Measurements from ENCODE around the gene EPB41L3. TPM values are rescaled to one million over a fixed set of nuclear protein-coding genes. Genes with fewer than 3 reads are reported as not detected.

Gene EPB41L3
- total and polyA plus RNA-seq, 10 of the 15 experiments (the other 5 are each of a cell fraction or from before 2014, with no cell fraction given): 0.11 to 0.69 (median 0.23) TPM; not detected in 6

DNA sequence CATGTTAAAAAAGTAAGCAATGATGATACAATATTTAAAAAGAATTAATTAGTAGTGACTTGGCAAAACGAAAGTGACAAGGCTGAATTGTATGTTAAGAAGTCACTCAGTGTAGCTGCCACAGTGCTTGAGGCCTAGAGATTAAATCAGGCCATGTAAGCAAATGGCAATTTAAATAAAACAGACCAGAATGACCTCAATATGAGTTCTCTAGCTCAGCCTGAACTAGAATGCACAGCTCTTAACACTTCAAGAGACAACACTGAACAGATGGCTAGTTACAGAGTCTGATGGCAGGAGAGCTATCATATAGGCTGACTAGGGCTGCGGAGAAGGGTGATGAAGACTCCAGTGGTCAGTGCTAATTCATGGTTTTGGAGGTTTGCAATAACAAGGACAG, 130.3 kb downstream of the EPB41L3 start:
- FAIRE-seq: no peak
- Histone ChIP-seq H4K20me1 (ENCODE audit: control insufficient read depth, insufficient read depth) (no peaks in the 10 kb centered on the region), H3K9me3 (replicated peaks; ENCODE audit: control insufficient read depth, insufficient read depth, low read length) (no peaks in the 10 kb centered on the region), H3K79me2 (ENCODE audit: control insufficient read depth, insufficient read depth, low read length) (no peaks in the 10 kb centered on the region), H3K36me3 (ENCODE audit: control insufficient read depth in 2 of 2, insufficient read depth in 2 of 2, low read length in 1 of 2) (no peaks in the 10 kb centered on the region), H2AFZ (ENCODE audit: control insufficient read depth, low read depth, low read length) (no peak overlapping the region), H3K4me3 (no peak overlapping the region), H3K27ac (ENCODE audit: control insufficient read depth, insufficient read depth) (no peak overlapping the region), H3K9ac (ENCODE audit: control insufficient read depth, insufficient read depth, low read length) (no peak overlapping the region), H3K27me3 (replicated peaks in 1 of 2; ENCODE audit: control insufficient read depth in 2 of 2, insufficient read depth in 2 of 2, low read length in 1 of 2) (peaks cover 2 to 4% of the 10 kb centered on the region in 2 experiments; a peak in 1 of 4 replicates), H3K4me2 (ENCODE audit: control insufficient read depth, insufficient read depth) (no peak overlapping the region), H3K4me1 (ENCODE audit: control insufficient read depth, insufficient read depth, low read length) (no peaks in the 10 kb centered on the region)
- ChIA-PET POLR2A (no interaction called here), CTCF (no interaction called here), RAD21 (ENCODE audit: unreplicated experiment) (no interaction called here), SMC1A (ENCODE audit: uncharacterized antibody, unreplicated experiment) (no interaction called here)
- in situ Hi-C loops (cut with MboI): no loop called here
- DNase-seq (ENCODE audit: low read depth, low spot score): no peak
- intact Hi-C loops (cut with micrococcal nuclease; ENCODE audit: unreplicated experiment): no loop called here
- TF ChIP-seq IKZF1 (conservative IDR thresholded peaks at IDR 0.05): no peak
- 44% methylated on average over 2 of the region's 2 CpGs for WGBS (ENCODE audit: insufficient coverage, insufficient replicate concordance, low lambda C conversion rate, missing lambda C conversion rate)
- BruUV-seq (replicated peaks): no TSS peak
- ATAC-seq: no peak

DNA sequence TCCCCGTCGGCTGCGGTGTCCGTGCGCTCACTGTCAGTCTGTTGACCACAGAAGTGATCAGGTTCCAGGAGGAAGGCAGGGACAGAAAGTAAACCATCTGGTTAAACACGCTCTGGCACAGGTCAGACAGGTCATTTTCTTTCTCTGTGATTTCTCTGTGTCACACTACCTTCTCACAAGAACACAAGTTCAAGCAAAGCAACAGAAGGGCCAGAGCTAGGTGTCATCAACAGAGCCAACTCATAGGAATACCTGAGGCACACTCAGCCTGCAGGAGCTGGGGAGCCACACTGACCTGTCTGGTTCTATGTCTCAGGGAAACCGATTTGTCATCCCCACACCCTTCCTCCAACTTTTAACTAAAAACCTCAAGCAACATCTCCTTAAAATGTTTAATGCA, 133.2 kb downstream of the EPB41L3 start:
- no peaks in the 10 kb centered on the region for H3K4me1 ChIP-seq (ENCODE audit: control insufficient read depth, insufficient read depth, low read length)
- no peak overlapping the region for H3K4me3 ChIP-seq
- in situ Hi-C loops (cut with MboI) (no loop called here), intact Hi-C loops (cut with micrococcal nuclease; ENCODE audit: unreplicated experiment) (no loop called here)
- H3K27me3 ChIP-seq (replicated peaks in 1 of 2; ENCODE audit: control insufficient read depth in 2 of 2, insufficient read depth in 2 of 2, low read length in 1 of 2): peaks cover 0 to 2% of the 10 kb centered on the region in 2 experiments; a peak in 1 of 4 replicates
- no peaks in the 10 kb centered on the region for H3K9me3 ChIP-seq (replicated peaks; ENCODE audit: control insufficient read depth, insufficient read depth, low read length)
- DNase-seq (ENCODE audit: low read depth, low spot score) (no peak), FAIRE-seq (no peak), ATAC-seq (no peak)
- POLR2A ChIA-PET: no interaction called here
- SMC1A ChIA-PET (ENCODE audit: uncharacterized antibody, unreplicated experiment): no interaction called here
- no peak overlapping the region for H3K27ac ChIP-seq (ENCODE audit: control insufficient read depth, insufficient read depth)
- no peaks in the 10 kb centered on the region for H4K20me1 ChIP-seq (ENCODE audit: control insufficient read depth, insufficient read depth)
- 24% methylated on average over 7 of the region's 7 CpGs for WGBS (ENCODE audit: insufficient coverage, insufficient replicate concordance, low lambda C conversion rate, missing lambda C conversion rate)
- no peak overlapping the region for H2AFZ ChIP-seq (ENCODE audit: control insufficient read depth, low read depth, low read length)
- no peak overlapping the region for H3K4me2 ChIP-seq (ENCODE audit: control insufficient read depth, insufficient read depth)
- H3K36me3 ChIP-seq (ENCODE audit: control insufficient read depth in 2 of 2, insufficient read depth in 2 of 2, low read length in 1 of 2): no peaks in the 10 kb centered on the region
- CTCF ChIA-PET: no interaction called here
- RAD21 ChIA-PET (ENCODE audit: unreplicated experiment): no interaction called here
- H3K9ac ChIP-seq (ENCODE audit: control insufficient read depth, insufficient read depth, low read length): no peak overlapping the region
- no peaks in the 10 kb centered on the region for H3K79me2 ChIP-seq (ENCODE audit: control insufficient read depth, insufficient read depth, low read length)
- BruUV-seq (replicated peaks): no TSS peak
- no peak for TF ChIP-seq EZH2 (IDR thresholded peaks at IDR 0.05; ENCODE audit: borderline replicate concordance, control insufficient read depth, low read depth, low read length)
- TF ChIP-seq RCOR1 (conservative IDR thresholded peaks at IDR 0.05; ENCODE audit: low read depth, low read length): no peak
- TF ChIP-seq EED (IDR thresholded peaks at IDR 0.05; ENCODE audit: low read depth): no peak
- TF ChIP-seq HDAC6 (IDR thresholded peaks at IDR 0.05; ENCODE audit: unreplicated experiment): no peak
- TF ChIP-seq, protein P1, sequence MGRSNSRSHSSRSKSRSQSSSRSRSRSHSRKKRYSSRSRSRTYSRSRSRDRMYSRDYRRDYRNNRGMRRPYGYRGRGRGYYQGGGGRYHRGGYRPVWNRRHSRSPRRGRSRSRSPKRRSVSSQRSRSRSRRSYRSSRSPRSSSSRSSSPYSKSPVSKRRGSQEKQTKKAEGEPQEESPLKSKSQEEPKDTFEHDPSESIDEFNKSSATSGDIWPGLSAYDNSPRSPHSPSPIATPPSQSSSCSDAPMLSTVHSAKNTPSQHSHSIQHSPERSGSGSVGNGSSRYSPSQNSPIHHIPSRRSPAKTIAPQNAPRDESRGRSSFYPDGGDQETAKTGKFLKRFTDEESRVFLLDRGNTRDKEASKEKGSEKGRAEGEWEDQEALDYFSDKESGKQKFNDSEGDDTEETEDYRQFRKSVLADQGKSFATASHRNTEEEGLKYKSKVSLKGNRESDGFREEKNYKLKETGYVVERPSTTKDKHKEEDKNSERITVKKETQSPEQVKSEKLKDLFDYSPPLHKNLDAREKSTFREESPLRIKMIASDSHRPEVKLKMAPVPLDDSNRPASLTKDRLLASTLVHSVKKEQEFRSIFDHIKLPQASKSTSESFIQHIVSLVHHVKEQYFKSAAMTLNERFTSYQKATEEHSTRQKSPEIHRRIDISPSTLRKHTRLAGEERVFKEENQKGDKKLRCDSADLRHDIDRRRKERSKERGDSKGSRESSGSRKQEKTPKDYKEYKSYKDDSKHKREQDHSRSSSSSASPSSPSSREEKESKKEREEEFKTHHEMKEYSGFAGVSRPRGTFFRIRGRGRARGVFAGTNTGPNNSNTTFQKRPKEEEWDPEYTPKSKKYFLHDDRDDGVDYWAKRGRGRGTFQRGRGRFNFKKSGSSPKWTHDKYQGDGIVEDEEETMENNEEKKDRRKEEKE (IDR thresholded peaks at IDR 0.05): no peak
- no peak for TF ChIP-seq PML (IDR thresholded peaks at IDR 0.05; ENCODE audit: low read length)
- no peak for TF ChIP-seq CBFB (IDR thresholded peaks at IDR 0.05; ENCODE audit: low read depth)
- TF ChIP-seq, protein P2, sequence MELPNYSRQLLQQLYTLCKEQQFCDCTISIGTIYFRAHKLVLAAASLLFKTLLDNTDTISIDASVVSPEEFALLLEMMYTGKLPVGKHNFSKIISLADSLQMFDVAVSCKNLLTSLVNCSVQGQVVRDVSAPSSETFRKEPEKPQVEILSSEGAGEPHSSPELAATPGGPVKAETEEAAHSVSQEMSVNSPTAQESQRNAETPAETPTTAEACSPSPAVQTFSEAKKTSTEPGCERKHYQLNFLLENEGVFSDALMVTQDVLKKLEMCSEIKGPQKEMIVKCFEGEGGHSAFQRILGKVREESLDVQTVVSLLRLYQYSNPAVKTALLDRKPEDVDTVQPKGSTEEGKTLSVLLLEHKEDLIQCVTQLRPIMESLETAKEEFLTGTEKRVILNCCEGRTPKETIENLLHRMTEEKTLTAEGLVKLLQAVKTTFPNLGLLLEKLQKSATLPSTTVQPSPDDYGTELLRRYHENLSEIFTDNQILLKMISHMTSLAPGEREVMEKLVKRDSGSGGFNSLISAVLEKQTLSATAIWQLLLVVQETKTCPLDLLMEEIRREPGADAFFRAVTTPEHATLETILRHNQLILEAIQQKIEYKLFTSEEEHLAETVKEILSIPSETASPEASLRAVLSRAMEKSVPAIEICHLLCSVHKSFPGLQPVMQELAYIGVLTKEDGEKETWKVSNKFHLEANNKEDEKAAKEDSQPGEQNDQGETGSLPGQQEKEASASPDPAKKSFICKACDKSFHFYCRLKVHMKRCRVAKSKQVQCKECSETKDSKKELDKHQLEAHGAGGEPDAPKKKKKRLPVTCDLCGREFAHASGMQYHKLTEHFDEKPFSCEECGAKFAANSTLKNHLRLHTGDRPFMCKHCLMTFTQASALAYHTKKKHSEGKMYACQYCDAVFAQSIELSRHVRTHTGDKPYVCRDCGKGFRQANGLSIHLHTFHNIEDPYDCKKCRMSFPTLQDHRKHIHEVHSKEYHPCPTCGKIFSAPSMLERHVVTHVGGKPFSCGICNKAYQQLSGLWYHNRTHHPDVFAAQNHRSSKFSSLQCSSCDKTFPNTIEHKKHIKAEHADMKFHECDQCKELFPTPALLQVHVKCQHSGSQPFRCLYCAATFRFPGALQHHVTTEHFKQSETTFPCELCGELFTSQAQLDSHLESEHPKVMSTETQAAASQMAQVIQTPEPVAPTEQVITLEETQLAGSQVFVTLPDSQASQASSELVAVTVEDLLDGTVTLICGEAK (IDR thresholded peaks at IDR 0.05; ENCODE audit: borderline replicate concordance): no peak
- no peak for TF ChIP-seq RBBP5 (conservative IDR thresholded peaks at IDR 0.05)
- no peak for TF ChIP-seq FOXM1 (IDR thresholded peaks at IDR 0.05; ENCODE audit: low read depth, low read length)

Measured in GM12878 (cell line).